ENCODE data around the gene VPS37B.

- TF ChIP-seq CTCF (IDR thresholded peaks at IDR 0.05; ENCODE audit: low read length) (no peak), EZH2 (IDR thresholded peaks at IDR 0.05; ENCODE audit: borderline replicate concordance, low read length) (no peak)
These were observed 54.2 kb downstream of the VPS37B start for GRCh38 chr12:122841544-122842321.
